Mucosa of rectum (tissue), 2 donors: ENCODE measurements around the gene KRTAP10-1.
"Not testable (repeated sequence)": the region's sequence is repeated elsewhere in the genome, so short reads cannot be mapped to it uniquely, and the experiment has no call there.

Experiments used
- H3K27ac ChIP-seq, 2 donors: one replicate each; pipeline ENCODE4 v1.7.0; 2013; ENCODE audit warnings: inconsistent platforms in 2 of 2, low read depth in 2 of 2, low read length in 2 of 2
- H3K27me3 ChIP-seq, 2 donors: one replicate each; pipeline ENCODE4 v1.7.0; 2013; ENCODE audit warnings: low read length in 2 of 2; ENCODE audit not compliant: control insufficient read depth in 2 of 2, insufficient read depth in 2 of 2
- H3K36me3 ChIP-seq, 2 donors: one replicate each; pipeline ENCODE4 v1.7.0; 2013; ENCODE audit warnings: low read length in 2 of 2; ENCODE audit not compliant: control insufficient read depth in 2 of 2, insufficient read depth in 2 of 2
- H3K4me1 ChIP-seq, 2 donors: one replicate each; pipeline ENCODE4 v1.7.0; 2013; ENCODE audit warnings: low read length in 2 of 2, mild to moderate bottlenecking in 1 of 2; ENCODE audit not compliant: control insufficient read depth in 2 of 2, insufficient read depth in 2 of 2
- H3K4me3 ChIP-seq, 2 donors: one replicate each; pipeline ENCODE4 v1.7.0; 2013; ENCODE audit warnings: low read length in 2 of 2
- H3K9ac ChIP-seq, 2 donors: one replicate each; pipeline ENCODE4 v1.7.0; 2013; ENCODE audit warnings: low read length in 2 of 2, low read depth in 1 of 2, mild to moderate bottlenecking in 1 of 2
- H3K9me3 ChIP-seq, 2 donors: one replicate each; pipeline ENCODE4 v1.7.0; 2013; ENCODE audit warnings: low read length in 2 of 2; ENCODE audit not compliant: control insufficient read depth in 2 of 2
- donor health status: healthy.
- donor health status: Normal muscosa, but diverticular disease.

The KRTAP10-1 gene

GRCh38 chr21:44508711-44509445, 31.1 kb downstream of the KRTAP10-1 start:
- no peaks in the 10 kb centered on the region for H3K36me3 ChIP-seq
- peaks cover 0 to 3% of the 10 kb centered on the region in 2 donors for H3K4me1 ChIP-seq
- H3K4me3 ChIP-seq: no peak overlapping the region
- H3K27ac ChIP-seq: no peak overlapping the region
- H3K27me3 ChIP-seq: peaks cover 0 to 6% of the 10 kb centered on the region in 2 donors
- no peaks in the 10 kb centered on the region for H3K9me3 ChIP-seq
- H3K9ac ChIP-seq: no peak overlapping the region

DNA sequence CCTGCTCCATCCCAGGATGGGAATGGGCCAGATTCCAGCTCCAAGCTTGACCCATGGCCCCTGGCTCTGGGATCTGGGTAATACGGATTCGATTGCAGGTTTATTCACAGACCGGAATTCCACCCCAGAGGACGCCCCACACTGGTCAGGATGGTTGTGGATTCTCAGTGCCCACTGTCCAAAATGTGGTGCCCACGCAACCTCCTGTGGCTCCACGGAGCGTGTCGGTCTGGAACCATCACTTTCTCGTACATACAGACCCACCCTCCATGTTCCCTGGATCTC, 31.6 kb downstream of the KRTAP10-1 start:
- H3K36me3 ChIP-seq: no peaks in the 10 kb centered on the region
- H3K9me3 ChIP-seq: no peaks in the 10 kb centered on the region
- H3K4me3 ChIP-seq: no peak overlapping the region
- no peak overlapping the region for H3K9ac ChIP-seq
- H3K4me1 ChIP-seq: peaks cover 0 to 3% of the 10 kb centered on the region in 2 donors
- peaks cover 0 to 6% of the 10 kb centered on the region in 2 donors for H3K27me3 ChIP-seq
- H3K27ac ChIP-seq: no peak overlapping the region

DNA sequence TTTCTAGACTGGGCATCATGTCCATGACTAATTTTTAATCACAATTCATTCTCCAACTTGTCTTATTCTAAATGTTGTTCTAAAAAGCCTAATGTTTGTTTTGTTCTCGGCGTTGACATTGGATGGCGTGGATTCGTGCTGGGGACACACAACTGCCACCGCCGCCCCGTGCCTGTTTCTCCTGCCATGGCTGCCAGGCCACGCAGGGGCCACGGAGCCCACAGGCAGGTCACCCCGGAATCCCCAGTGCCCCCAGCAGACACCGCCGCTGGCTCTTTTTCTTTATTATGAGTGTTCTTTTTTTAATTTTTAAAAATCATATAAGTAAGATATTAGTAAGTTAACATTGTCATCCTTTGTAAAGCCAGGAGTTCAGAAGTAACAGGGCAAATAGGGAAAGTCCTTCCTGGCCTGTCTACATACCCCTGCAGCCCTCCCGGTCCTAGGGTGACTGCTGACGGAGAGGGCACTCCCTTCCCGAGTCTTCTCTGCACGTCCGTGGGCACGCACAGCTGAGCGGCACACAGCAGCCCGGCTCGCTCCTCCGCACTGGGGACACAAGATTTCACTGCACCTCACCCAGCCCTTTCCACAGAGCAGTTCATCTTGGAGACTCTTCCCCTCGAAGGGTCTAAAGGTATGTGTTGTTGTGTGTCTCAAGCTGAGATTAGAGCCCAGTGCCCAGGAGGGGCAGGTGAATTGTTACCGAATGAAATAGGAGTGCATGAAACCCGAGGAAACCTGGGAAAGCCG, 32.1 kb downstream of the KRTAP10-1 start:
- H3K9ac ChIP-seq: no peak overlapping the region
- H3K36me3 ChIP-seq: no peaks in the 10 kb centered on the region
- H3K27me3 ChIP-seq: peaks cover 0 to 6% of the 10 kb centered on the region in 2 donors
- no peak overlapping the region for H3K4me3 ChIP-seq
- peaks cover 0 to 3% of the 10 kb centered on the region in 2 donors for H3K4me1 ChIP-seq
- H3K9me3 ChIP-seq: no peaks in the 10 kb centered on the region
- no peak overlapping the region for H3K27ac ChIP-seq

GRCh38 chr21:44506279-44507255, 33.4 kb downstream of the KRTAP10-1 start:
- Histone ChIP-seq H3K9ac (no peak overlapping the region), H3K36me3 (no peaks in the 10 kb centered on the region), H3K27ac (no peak overlapping the region), H3K4me3 (no peak overlapping the region), H3K27me3 (peaks cover 0 to 6% of the 10 kb centered on the region in 2 donors), H3K9me3 (no peaks in the 10 kb centered on the region), H3K4me1 (peaks cover 0 to 3% of the 10 kb centered on the region in 2 donors)

DNA sequence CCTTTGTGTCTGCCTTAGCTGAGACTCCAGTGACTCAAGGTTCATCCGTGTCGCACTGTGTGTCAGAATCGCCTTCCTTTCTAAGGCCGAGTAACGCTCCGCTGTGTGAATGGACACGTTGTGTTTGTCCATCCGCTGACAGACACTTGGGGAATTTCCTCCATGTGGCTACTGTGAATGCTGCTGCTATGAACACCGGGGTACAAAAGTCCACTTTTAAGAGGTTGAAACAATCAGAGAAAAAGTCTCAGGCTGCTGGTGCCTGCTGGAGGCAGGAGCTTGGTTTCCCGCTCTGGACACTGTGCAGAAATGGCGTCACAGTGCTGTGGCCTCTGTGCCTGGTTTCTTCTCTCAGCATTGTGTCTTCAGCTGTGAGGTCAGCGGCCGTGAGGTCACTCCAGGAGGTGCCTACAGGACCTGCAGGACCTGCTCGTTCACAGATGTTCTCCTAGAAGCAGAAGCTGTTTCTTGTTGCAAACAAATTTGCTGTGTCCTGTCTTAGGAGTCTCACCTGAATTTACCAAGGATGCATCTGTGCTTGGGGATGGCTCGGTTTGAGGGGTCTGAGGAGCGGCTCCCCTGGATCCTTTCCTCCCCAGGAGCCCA, 34.2 kb downstream of the KRTAP10-1 start:
- peaks cover 0 to 3% of the 10 kb centered on the region in 2 donors for H3K4me1 ChIP-seq
- no peak overlapping the region for H3K9ac ChIP-seq
- H3K4me3 ChIP-seq: no peak overlapping the region
- no peaks in the 10 kb centered on the region for H3K9me3 ChIP-seq
- no peak overlapping the region for H3K27ac ChIP-seq
- H3K27me3 ChIP-seq: peaks cover 0 to 2% of the 10 kb centered on the region in 2 donors
- no peaks in the 10 kb centered on the region for H3K36me3 ChIP-seq

- Histone ChIP-seq H3K4me1 (peaks cover 0 to 2% of the 10 kb centered on the region in 2 donors), H3K27me3 (no peaks in the 10 kb centered on the region), H3K9ac (no peak overlapping the region), H3K27ac (no peak overlapping the region), H3K36me3 (no peaks in the 10 kb centered on the region), H3K4me3 (no peak overlapping the region), H3K9me3 (no peaks in the 10 kb centered on the region)
These were observed 36.0 kb downstream of the KRTAP10-1 start for GRCh38 chr21:44503901-44504399.

- not testable (repeated sequence) for H3K27me3 ChIP-seq, H3K27ac ChIP-seq, H3K9me3 ChIP-seq, H3K4me1 ChIP-seq, H3K36me3 ChIP-seq, H3K4me3 ChIP-seq, H3K9ac ChIP-seq
These were observed 36.7 kb downstream of the KRTAP10-1 start for GRCh38 chr21:44503006-44503889.

DNA sequence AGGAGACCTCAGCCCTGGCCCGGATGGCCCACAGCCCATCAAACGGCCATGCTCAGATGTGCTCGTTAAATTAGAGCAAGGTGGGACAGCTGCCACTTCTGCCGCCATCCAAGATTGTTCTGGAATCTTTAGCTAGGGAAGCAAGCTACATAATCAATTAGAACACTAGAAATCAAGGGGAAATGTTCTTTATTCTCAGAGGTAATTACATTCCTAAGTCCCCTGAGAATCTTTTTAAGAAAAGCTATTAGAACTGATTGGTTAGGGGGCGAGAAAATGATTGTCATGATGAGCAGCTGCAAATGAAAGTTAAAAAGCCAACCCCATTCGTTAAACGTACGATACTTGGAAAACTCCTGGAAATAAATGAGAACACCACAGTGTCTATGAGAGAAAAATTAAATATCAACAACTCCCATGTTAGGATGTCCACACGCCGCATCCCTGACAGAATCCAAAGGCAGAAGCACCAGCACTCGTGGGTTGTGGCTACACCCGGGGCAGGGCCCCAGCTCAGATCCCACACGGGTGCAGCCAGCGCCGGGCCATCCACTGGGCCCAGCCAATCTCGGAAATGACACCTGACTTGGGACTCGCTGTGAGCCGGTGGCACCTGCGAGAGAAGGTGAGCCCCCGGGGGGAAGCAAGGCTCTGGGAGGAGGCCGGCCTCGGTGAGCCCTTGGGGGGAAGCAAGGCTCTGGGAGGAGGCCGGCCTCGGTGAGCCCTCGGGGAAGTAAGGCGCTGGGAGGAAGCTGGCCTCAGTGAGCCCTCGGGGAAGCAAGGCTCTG, 37.6 kb downstream of the KRTAP10-1 start:
- H3K4me3 ChIP-seq: no peak overlapping the region
- no peaks in the 10 kb centered on the region for H3K27me3 ChIP-seq
- H3K9ac ChIP-seq: no peak overlapping the region
- no peaks in the 10 kb centered on the region for H3K36me3 ChIP-seq
- H3K27ac ChIP-seq: no peak overlapping the region
- no peaks in the 10 kb centered on the region for H3K9me3 ChIP-seq
- H3K4me1 ChIP-seq: peaks cover 0 to 5% of the 10 kb centered on the region in 2 donors
